ENCODE measurements around the gene AP2A1.

DNA sequence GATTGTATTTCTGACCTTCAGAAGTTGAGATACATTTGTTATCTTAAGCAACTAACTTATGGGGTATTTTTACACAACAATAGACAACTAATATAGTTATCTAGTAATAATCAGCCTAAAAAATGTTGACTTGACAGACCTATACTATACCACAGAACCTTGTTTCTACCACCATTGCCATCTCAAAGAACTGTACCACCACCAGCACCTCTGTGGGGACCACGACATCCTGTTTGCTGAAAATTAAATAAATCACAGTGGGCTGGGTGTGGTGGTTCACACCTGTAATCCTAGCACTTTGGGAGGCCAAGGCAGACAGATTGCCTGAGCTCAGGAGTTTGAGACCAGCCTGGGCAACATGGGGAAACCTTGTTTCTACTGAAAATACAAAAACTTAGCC is 27.7 kb upstream of the AP2A1 start:
- TF ChIP-seq, protein P1, sequence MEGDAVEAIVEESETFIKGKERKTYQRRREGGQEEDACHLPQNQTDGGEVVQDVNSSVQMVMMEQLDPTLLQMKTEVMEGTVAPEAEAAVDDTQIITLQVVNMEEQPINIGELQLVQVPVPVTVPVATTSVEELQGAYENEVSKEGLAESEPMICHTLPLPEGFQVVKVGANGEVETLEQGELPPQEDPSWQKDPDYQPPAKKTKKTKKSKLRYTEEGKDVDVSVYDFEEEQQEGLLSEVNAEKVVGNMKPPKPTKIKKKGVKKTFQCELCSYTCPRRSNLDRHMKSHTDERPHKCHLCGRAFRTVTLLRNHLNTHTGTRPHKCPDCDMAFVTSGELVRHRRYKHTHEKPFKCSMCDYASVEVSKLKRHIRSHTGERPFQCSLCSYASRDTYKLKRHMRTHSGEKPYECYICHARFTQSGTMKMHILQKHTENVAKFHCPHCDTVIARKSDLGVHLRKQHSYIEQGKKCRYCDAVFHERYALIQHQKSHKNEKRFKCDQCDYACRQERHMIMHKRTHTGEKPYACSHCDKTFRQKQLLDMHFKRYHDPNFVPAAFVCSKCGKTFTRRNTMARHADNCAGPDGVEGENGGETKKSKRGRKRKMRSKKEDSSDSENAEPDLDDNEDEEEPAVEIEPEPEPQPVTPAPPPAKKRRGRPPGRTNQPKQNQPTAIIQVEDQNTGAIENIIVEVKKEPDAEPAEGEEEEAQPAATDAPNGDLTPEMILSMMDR (IDR thresholded peaks at IDR 0.05): no peak
- TF ChIP-seq REST (IDR thresholded peaks at IDR 0.05; ENCODE audit: insufficient read depth in 1 of 2, low read depth in 2 of 2, low read length in 1 of 2) (no peak), POLR2AphosphoS5 (IDR thresholded peaks at IDR 0.05; ENCODE audit: low read depth, low read length) (no peak), SIN3A (IDR thresholded peaks at IDR 0.05; ENCODE audit: borderline replicate concordance, insufficient read depth, low read depth, low read length) (no peak), TCF7L2 (IDR thresholded peaks at IDR 0.05; ENCODE audit: low read depth, low read length) (no peak)

All from Panc1 (cell line).